Epithelial cell of proximal tubule (primary cell): Measurements from ENCODE around the gene SMOC2. TPM values are rescaled to one million over a fixed set of nuclear protein-coding genes. Genes with fewer than 3 reads are reported as not detected.
"Not testable (repeated sequence)": the region's sequence is repeated elsewhere in the genome, so short reads cannot be mapped to it uniquely, and the experiment has no call there.

Experiments
- DNase-seq: peaks from one replicate; pipeline ENCODE4 v3.0.0-alpha.2; 2011; ENCODE audit warnings: low read depth
- H3K4me3 ChIP-seq: 2 replicates; pipeline ENCODE4 v1.5.1; 2011; ENCODE audit warnings: low read depth, mild to moderate bottlenecking, low read length
- CTCF ChIP-seq: conservative IDR thresholded peaks from 2 replicates; pipeline ENCODE4 v1.5.1; 2012; ENCODE audit warnings: low read depth, mild to moderate bottlenecking, low read length
- total RNA-seq: library from RNA; depleted of rRNA; stranded (reverse); fragments of >200 nt; gene quantifications from 2 replicates; pipeline ENCODE4 v1.2.3, GENCODE V29; 2015

Gene SMOC2
- total RNA-seq, 1 donor from 2014 or later: 0.35 TPM

- no peak overlapping the region for H3K4me3 ChIP-seq
- no peak for DNase-seq
- TF ChIP-seq CTCF: no peak
Measured at GRCh38 chr6:168695701-168696100, 254.7 kb downstream of the SMOC2 start.

DNA sequence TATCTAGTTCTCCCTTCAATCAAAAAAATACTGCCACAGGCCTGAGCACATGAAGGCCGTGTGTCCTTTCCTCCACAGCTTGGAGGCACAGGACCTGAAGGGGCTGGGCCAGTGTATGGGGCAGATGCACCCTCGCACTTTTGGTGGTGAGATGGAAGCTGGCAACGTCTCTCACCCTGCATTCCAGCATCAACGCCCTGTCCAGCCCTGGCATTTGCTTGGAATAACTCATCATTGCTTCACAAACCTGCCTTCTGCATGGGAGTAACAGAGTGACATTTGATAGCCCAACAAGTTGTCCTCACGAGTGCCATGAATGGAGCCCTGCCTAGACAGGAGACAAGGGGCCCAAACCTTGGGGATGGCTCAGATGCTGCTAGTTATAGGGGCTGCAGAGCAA, 257.9 kb downstream of the SMOC2 start:
- no peak overlapping the region for H3K4me3 ChIP-seq
- no peak for DNase-seq
- TF ChIP-seq CTCF: no peak

GRCh38 chr6:168699631-168700295, 258.8 kb downstream of the SMOC2 start:
- DNase-seq: no peak
- no peak for TF ChIP-seq CTCF
- H3K4me3 ChIP-seq: no peak overlapping the region

- TF ChIP-seq CTCF: no peak
- H3K4me3 ChIP-seq: no peak overlapping the region
- no peak for DNase-seq
Measured at GRCh38 chr6:168700880-168701279, 259.9 kb downstream of the SMOC2 start.

GRCh38 chr6:168703990-168704389, 263.0 kb downstream of the SMOC2 start:
- no peak overlapping the region for H3K4me3 ChIP-seq
- no peak for DNase-seq
- TF ChIP-seq CTCF: no peak

DNA sequence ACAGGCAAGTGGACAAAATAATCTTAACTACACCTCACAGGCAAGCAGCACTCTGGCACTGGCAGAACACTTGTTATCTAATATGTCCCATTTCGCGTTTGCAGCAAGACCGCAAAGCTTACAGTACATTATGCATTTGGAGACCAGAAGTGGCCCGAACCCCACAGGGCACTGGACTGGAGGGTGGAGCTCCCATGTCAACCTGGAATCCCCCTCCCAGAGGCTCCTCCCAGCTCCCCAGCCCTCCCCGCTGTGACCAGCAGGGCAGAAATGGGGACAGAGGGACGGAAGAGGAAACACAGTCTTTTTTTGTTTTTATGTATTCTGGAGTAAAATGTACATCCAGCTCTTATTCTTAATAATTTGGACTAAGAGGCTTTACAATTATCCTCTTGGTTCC, 263.7 kb downstream of the SMOC2 start:
- no peak for TF ChIP-seq CTCF
- no peak overlapping the region for H3K4me3 ChIP-seq
- DNase-seq: no peak

GRCh38 chr6:168705271-168705670, 264.3 kb downstream of the SMOC2 start:
- not testable (repeated sequence) for DNase-seq, H3K4me3 ChIP-seq
